PFSK-1 (cell line): Measurements from ENCODE around the gene MLIP.

Experiments
- FOXP2 ChIP-seq: optimal IDR thresholded peaks from 2 replicates; pipeline ENCODE3; 2011; ENCODE audit warnings: borderline replicate concordance, control low read depth, inconsistent platforms; ENCODE audit not compliant: insufficient read depth; ENCODE audit errors: extremely low read length, extremely low read depth
- POLR2AphosphoS5 ChIP-seq: IDR thresholded peaks from 2 replicates; pipeline ENCODE4 v1.6.1; 2012; ENCODE audit warnings: low read depth, mild to moderate bottlenecking, control low read depth, low read length, moderate library complexity
- SIN3A ChIP-seq: IDR thresholded peaks from 2 replicates; pipeline ENCODE4 v1.6.1; 2012; ENCODE audit warnings: mild to moderate bottlenecking, low read length, moderate library complexity, borderline replicate concordance; ENCODE audit not compliant: insufficient read depth
- TAF1 ChIP-seq: IDR thresholded peaks from 2 replicates; pipeline ENCODE4 v1.6.1; 2012; ENCODE audit warnings: low read length, control low read depth, borderline replicate concordance; ENCODE audit not compliant: insufficient read depth
- TF ChIP-seq, protein P1 (sequence below), 2 experiments: IDR thresholded peaks; 2 replicates each; pipeline versions ENCODE4 v1.6.1 to v1.8.0; 2011 to 2012; ENCODE audit warnings: low read depth in 2 of 2, low read length in 2 of 2, control low read depth in 1 of 2, inconsistent platforms in 1 of 2, mild to moderate bottlenecking in 1 of 2, moderate library complexity in 1 of 2; ENCODE audit not compliant: insufficient read depth in 1 of 2

MLIP gene

DNA sequence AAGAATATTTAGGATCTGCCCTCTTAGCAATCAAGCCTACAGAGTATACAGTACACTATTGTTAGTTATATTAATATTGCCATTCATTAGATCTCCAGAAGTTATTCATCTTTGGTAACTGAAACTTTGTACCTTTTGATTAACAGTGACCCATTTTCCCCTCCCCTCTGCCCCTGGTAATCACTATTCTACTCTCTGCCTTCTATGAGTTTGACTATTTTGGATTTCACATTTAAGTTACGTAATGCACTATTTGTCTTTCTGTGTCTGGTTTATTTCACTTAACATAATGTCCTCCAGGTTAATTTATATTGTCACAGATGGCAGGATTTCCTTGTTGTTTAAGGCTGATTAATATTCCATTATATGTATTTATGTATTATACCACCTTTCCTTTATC is 111.0 kb downstream of the MLIP start:
- TF ChIP-seq TAF1 (no peak), POLR2AphosphoS5 (no peak), FOXP2 (no peak), SIN3A (no peak)
- TF ChIP-seq, protein P1, sequence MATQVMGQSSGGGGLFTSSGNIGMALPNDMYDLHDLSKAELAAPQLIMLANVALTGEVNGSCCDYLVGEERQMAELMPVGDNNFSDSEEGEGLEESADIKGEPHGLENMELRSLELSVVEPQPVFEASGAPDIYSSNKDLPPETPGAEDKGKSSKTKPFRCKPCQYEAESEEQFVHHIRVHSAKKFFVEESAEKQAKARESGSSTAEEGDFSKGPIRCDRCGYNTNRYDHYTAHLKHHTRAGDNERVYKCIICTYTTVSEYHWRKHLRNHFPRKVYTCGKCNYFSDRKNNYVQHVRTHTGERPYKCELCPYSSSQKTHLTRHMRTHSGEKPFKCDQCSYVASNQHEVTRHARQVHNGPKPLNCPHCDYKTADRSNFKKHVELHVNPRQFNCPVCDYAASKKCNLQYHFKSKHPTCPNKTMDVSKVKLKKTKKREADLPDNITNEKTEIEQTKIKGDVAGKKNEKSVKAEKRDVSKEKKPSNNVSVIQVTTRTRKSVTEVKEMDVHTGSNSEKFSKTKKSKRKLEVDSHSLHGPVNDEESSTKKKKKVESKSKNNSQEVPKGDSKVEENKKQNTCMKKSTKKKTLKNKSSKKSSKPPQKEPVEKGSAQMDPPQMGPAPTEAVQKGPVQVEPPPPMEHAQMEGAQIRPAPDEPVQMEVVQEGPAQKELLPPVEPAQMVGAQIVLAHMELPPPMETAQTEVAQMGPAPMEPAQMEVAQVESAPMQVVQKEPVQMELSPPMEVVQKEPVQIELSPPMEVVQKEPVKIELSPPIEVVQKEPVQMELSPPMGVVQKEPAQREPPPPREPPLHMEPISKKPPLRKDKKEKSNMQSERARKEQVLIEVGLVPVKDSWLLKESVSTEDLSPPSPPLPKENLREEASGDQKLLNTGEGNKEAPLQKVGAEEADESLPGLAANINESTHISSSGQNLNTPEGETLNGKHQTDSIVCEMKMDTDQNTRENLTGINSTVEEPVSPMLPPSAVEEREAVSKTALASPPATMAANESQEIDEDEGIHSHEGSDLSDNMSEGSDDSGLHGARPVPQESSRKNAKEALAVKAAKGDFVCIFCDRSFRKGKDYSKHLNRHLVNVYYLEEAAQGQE (IDR thresholded peaks at IDR 0.05; ENCODE audit: insufficient read depth in 1 of 2, low read depth in 2 of 2, low read length in 2 of 2), result no peak

GRCh38 chr6:54232703-54233102 is 121.5 kb downstream of the MLIP start:
- TF ChIP-seq POLR2AphosphoS5 (no peak), SIN3A (no peak), TAF1 (no peak), FOXP2 (no peak)
- TF ChIP-seq, protein P1 (IDR thresholded peaks at IDR 0.05; ENCODE audit: insufficient read depth in 1 of 2, low read depth in 2 of 2, low read length in 2 of 2), result no peak

DNA sequence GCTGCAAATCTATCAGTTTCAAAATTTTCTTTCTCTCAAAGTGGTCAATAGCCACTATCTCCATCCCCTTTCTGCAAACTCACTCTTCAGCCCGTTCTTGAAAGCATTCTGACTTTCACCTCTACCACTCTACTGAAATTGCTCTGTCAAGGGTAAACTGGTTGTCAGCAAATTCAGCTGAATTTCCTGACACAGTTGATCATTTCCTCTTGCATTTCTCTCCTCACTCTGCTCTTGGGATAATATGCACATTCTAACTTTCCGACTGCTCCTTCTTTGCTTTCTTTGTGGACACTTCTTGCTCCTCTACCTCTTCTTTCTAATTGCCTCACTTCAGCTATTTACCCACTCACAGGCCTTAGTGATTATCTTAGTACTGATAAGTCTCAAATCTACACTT is 123.3 kb downstream of the MLIP start:
- TF ChIP-seq TAF1 (no peak), FOXP2 (no peak), SIN3A (no peak), POLR2AphosphoS5 (no peak)
- TF ChIP-seq, protein P1 (IDR thresholded peaks at IDR 0.05; ENCODE audit: insufficient read depth in 1 of 2, low read depth in 2 of 2, low read length in 2 of 2), result no peak

DNA sequence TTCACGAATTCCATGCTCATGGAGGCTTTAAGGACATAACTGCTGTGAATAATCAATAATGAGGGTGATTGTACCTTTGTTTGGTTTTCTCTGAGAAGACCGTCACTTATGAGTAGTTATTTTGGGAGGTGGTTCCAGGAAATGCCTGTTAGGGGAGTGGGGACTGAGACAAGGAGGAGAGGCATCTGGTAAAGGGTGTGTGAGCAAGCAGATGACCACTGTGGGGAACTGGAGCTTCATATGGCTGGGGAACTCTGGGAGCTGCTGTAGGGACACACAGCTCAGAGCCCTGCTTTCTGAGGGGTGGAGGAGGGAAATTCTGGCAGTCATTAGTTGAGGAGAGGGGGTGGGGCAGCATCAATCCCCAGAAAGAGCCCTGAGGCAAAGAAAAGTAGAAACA is 125.7 kb downstream of the MLIP start:
- TF ChIP-seq POLR2AphosphoS5 (no peak), FOXP2 (no peak), SIN3A (no peak), TAF1 (no peak)
- TF ChIP-seq, protein P1 (IDR thresholded peaks at IDR 0.05; ENCODE audit: insufficient read depth in 1 of 2, low read depth in 2 of 2, low read length in 2 of 2), result no peak

- TF ChIP-seq FOXP2 (no peak), POLR2AphosphoS5 (no peak), SIN3A (no peak), TAF1 (no peak)
- TF ChIP-seq, protein P1 (IDR thresholded peaks at IDR 0.05; ENCODE audit: insufficient read depth in 1 of 2, low read depth in 2 of 2, low read length in 2 of 2), result no peak
Measured at GRCh38 chr6:54238396-54238795, 127.2 kb downstream of the MLIP start.
